K562 (cell line): Measurements from ENCODE around the gene LRRC61. TPM values are rescaled to one million over a fixed set of nuclear protein-coding genes. Genes with fewer than 3 reads are reported as not detected.
A peak's percentile ranks its signal among the peaks of the same experiment; 100 is the strongest.

Source experiments
- ARID2 ChIP-seq: fragments of 450-650 bp; IDR thresholded peaks from 2 replicates; pipeline ENCODE4 v1.6.1; 2017; ENCODE audit warnings: antibody characterized with exemption, mild to moderate bottlenecking
- BCL6 ChIP-seq: fragments of 250-450 bp; sonication (Bioruptor Pico); IDR thresholded peaks from 2 replicates; pipeline ENCODE4 v1.4.0; 2020
- ELF4 ChIP-seq: fragments of 450-650 bp; formaldehyde crosslinking; IDR thresholded peaks from 2 replicates; pipeline ENCODE4 v1.4.0; 2022; ENCODE audit warnings: missing genetic modification characterization
- HEY1 ChIP-seq: fragments of 250-450 bp; sonication (Bioruptor Pico); IDR thresholded peaks from 2 replicates; pipeline ENCODE4 v1.5.0; 2020; ENCODE audit warnings: mild to moderate bottlenecking, moderate library complexity, borderline replicate concordance
- L3MBTL2 ChIP-seq: fragments of 450-650 bp; IDR thresholded peaks from 2 replicates; pipeline ENCODE4 v1.6.1; 2016; ENCODE audit warnings: mild to moderate bottlenecking, moderate library complexity
- LCOR ChIP-seq: sonication (generic); formaldehyde crosslinking; IDR thresholded peaks from 2 replicates; pipeline ENCODE4 v1.8.0; 2022; ENCODE audit warnings: mild to moderate bottlenecking, missing genetic modification reagents
- RAD21 ChIP-seq, 2 experiments: fragments of 250-450 bp in 1 of 2; fragments of 450-650 bp in 1 of 2; sonication (Bioruptor Pico) in 1 of 2; formaldehyde crosslinking in 1 of 2; IDR thresholded peaks in 1 of 2; conservative IDR thresholded peaks in 1 of 2; 2 replicates each; pipeline versions ENCODE4 v1.4.0 to v1.8.0; 2020 to 2022; ENCODE audit warnings: mild to moderate bottlenecking in 2 of 2, moderate library complexity in 1 of 2
- RAD51 ChIP-seq: fragments of 450-650 bp; IDR thresholded peaks from 2 replicates; pipeline ENCODE4 v1.7.1; 2016; ENCODE audit warnings: low read depth, mild to moderate bottlenecking, borderline replicate concordance
- RB1 ChIP-seq: fragments of 450-650 bp; IDR thresholded peaks from 2 replicates; pipeline ENCODE4 v1.6.1; 2017; ENCODE audit warnings: low read depth, mild to moderate bottlenecking
- SMC3 ChIP-seq: conservative IDR thresholded peaks from 2 replicates; pipeline ENCODE4 v1.6.1; 2011; ENCODE audit warnings: low read depth, low read length, improper control_type of control experiment; ENCODE audit not compliant: insufficient read depth
- SOX6 ChIP-seq: fragments of 450-650 bp; IDR thresholded peaks from 2 replicates; pipeline ENCODE4 v1.6.1; 2014; ENCODE audit warnings: mild to moderate bottlenecking
- SRF ChIP-seq, 2 experiments: fragments of 250-450, 450-650 bp in 1 of 2; sonication (Bioruptor Pico) in 1 of 2; sonication (generic) in 1 of 2; formaldehyde crosslinking; IDR thresholded peaks; 2 replicates each; pipeline versions ENCODE4 v1.5.0 to v1.5.1; 2020 to 2022; ENCODE audit warnings: mild to moderate bottlenecking in 1 of 2, missing genetic modification reagents in 1 of 2
- STAG1 ChIP-seq: sonication (generic); formaldehyde crosslinking; IDR thresholded peaks from 2 replicates; pipeline ENCODE4 v1.5.0; 2020; ENCODE audit warnings: missing genetic modification reagents, borderline replicate concordance
- polyA plus RNA-seq, 8 experiments: library from polyadenylated mRNA; depleted of rRNA in 4 of 8; stranded (reverse) in 5 of 8; unstranded in 3 of 8; fragments of >200 nt; fragmentation: Nextera tagmentation in 2 of 8; fragmentation: Illumina TruSeq in 1 of 8; extraction: Ambion mirVana in 2 of 8; extraction: Trizol in 1 of 8; gene quantifications; 2 replicates each; pipeline versions ENCODE4 v1.2.1 to v1.2.3, GENCODE V29; 2011 to 2014; ENCODE audit warnings: inconsistent platforms in 1 of 8, missing spikeins in 1 of 8
- total RNA-seq, 7 experiments: library from RNA; depleted of rRNA in 6 of 7; stranded (reverse); fragments of >200 nt in 6 of 7; fragmentation: Illumina TruSeq in 2 of 7; extraction: Trizol in 2 of 7; gene quantifications; 2 replicates each; pipeline versions ENCODE4 v1.2.1 to v1.2.3, GENCODE V29; 2011 to 2021; ENCODE audit warnings: low replicate concordance in 1 of 7
- TF ChIP-seq, protein P1 (sequence below): sonication (generic); formaldehyde crosslinking; IDR thresholded peaks from 2 replicates; pipeline ENCODE4 v1.8.1; 2023; ENCODE audit warnings: mild to moderate bottlenecking, missing genetic modification reagents
- TF ChIP-seq, protein P2 (sequence below): fragments of 450-650 bp; formaldehyde crosslinking; conservative IDR thresholded peaks from 2 replicates; pipeline ENCODE4 v1.4.0; 2022; ENCODE audit warnings: mild to moderate bottlenecking, missing genetic modification characterization

LRRC61 gene
- total and polyA plus RNA-seq, 9 of the 15 experiments (the other 6 are each of a cell fraction or from before 2014, with no cell fraction given) = 1.3 to 55.2 (median 35.2) TPM

DNA sequence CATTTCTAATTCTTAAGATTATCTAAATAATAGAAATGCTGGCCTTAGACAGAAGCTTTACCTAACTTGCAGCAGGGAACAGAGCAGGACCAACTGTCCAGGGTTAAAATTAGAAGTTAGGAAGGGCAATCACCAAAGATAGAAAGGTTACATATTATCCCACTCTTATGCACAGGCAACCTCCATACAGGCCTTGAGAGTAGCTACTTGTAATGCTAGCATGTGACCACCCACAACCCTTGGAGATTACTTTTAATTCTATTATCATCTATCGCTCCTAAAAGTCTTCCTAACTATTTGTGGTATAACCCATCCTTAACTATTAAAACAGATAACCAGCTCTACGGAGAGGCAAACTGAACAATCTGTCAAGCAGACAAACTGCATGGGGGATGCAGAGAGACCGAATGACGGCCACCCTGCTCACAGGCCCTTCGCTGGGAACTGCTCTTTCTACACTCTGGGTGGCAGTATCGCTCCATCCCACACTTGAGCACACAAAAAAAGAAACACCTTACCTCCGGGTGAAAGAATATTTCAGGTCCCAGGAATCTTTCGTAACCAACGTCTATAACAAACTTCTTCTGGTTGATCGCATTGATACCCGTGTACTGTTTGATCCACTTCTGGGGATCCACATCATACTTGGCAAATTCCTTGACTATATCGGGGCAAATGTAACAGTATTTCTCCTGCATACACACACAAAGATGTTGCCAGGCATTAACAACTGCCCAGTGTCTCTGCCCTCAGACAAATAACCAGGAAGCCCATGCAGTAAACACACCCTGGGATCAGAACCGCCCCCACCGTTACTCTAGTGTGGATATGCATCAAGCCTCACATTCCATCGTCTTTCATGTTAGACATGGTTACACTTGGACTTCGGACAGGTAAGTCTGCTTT lies 37.1 kb upstream of the LRRC61 start (continued):
- TF ChIP-seq L3MBTL2 (0 out of 2 replicates have a peak, but pooled peaks have one; percentile 22), SOX6 (0 out of 2 replicates have a peak, but pooled peaks have one; percentile 17), SRF (CRISPR knock-in tag; IDR thresholded peaks at IDR 0.05) (peak in 1 of 2 experiments; percentile 28; a peak in 1 of 4 replicates), SMC3 (peak; percentile 73), BCL6 (CRISPR knock-in tag) (0 out of 2 replicates have a peak, but pooled peaks have one; percentile 7), RAD21 (CRISPR knock-in tag; conservative IDR thresholded peaks at IDR 0.05 in 1 of 2, IDR thresholded peaks at IDR 0.05 in 1 of 2) (peak; percentile 94 to 96), ARID2 (peak; percentile 93), LCOR (CRISPR knock-in tag) (0 out of 2 replicates have a peak, but pooled peaks have one; percentile 21), HEY1 (CRISPR knock-in tag) (0 out of 2 replicates have a peak, but pooled peaks have one; percentile 24), RB1 (peak; percentile 19; the same call in 1 of the 2 replicates), ELF4 (CRISPR knock-in tag) (0 out of 2 replicates have a peak, but pooled peaks have one; percentile 13), RAD51 (0 out of 2 replicates have a peak, but pooled peaks have one; percentile 21), STAG1 (CRISPR knock-in tag) (peak; percentile 93; the same call in 1 of the 2 replicates)
- TF ChIP-seq, protein P1, sequence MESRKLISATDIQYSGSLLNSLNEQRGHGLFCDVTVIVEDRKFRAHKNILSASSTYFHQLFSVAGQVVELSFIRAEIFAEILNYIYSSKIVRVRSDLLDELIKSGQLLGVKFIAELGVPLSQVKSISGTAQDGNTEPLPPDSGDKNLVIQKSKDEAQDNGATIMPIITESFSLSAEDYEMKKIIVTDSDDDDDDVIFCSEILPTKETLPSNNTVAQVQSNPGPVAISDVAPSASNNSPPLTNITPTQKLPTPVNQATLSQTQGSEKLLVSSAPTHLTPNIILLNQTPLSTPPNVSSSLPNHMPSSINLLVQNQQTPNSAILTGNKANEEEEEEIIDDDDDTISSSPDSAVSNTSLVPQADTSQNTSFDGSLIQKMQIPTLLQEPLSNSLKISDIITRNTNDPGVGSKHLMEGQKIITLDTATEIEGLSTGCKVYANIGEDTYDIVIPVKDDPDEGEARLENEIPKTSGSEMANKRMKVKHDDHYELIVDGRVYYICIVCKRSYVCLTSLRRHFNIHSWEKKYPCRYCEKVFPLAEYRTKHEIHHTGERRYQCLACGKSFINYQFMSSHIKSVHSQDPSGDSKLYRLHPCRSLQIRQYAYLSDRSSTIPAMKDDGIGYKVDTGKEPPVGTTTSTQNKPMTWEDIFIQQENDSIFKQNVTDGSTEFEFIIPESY (CRISPR knock-in tag) = 0 out of 2 replicates have a peak, but pooled peaks have one; percentile 16
- TF ChIP-seq, protein P2, sequence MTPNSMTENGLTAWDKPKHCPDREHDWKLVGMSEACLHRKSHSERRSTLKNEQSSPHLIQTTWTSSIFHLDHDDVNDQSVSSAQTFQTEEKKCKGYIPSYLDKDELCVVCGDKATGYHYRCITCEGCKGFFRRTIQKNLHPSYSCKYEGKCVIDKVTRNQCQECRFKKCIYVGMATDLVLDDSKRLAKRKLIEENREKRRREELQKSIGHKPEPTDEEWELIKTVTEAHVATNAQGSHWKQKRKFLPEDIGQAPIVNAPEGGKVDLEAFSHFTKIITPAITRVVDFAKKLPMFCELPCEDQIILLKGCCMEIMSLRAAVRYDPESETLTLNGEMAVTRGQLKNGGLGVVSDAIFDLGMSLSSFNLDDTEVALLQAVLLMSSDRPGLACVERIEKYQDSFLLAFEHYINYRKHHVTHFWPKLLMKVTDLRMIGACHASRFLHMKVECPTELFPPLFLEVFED (CRISPR knock-in tag) = 0 out of 2 replicates have a peak, but pooled peaks have one; percentile 31
